Measurements from ENCODE around the gene CAMTA1.

DNA sequence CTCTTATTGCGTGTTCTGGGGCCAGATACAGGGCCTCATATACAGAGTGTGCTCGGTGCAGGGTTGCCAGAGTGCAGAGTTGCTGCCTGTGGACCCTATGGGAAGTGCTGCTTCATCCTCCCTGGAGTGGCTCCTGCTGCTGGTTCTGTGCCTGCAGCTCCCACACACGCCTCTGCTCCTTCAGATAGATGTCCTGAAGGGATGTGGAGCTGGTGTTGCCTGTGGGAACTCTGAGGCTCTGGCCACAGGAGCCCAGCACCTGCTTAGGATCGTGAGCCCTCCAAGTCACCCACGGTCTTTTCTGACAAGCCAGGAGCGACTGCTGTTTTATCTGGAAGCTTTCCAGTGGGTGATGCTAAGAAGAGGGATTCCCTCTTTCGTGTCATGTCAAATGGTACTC, 120.5 kb downstream of the CAMTA1 start:
- TF ChIP-seq, protein P1, sequence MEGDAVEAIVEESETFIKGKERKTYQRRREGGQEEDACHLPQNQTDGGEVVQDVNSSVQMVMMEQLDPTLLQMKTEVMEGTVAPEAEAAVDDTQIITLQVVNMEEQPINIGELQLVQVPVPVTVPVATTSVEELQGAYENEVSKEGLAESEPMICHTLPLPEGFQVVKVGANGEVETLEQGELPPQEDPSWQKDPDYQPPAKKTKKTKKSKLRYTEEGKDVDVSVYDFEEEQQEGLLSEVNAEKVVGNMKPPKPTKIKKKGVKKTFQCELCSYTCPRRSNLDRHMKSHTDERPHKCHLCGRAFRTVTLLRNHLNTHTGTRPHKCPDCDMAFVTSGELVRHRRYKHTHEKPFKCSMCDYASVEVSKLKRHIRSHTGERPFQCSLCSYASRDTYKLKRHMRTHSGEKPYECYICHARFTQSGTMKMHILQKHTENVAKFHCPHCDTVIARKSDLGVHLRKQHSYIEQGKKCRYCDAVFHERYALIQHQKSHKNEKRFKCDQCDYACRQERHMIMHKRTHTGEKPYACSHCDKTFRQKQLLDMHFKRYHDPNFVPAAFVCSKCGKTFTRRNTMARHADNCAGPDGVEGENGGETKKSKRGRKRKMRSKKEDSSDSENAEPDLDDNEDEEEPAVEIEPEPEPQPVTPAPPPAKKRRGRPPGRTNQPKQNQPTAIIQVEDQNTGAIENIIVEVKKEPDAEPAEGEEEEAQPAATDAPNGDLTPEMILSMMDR (IDR thresholded peaks at IDR 0.05), result no peak
- no peak for TF ChIP-seq EZH2phosphoT487 (IDR thresholded peaks at IDR 0.05)

All from neural progenitor cell (in vitro differentiated cells).